Measurements from ENCODE around the gene USP7. TPM values are rescaled to one million over a fixed set of nuclear protein-coding genes. Genes with fewer than 3 reads are reported as not detected.

Gene USP7
- total RNA-seq, 1 donor: 55.3 TPM

DNA sequence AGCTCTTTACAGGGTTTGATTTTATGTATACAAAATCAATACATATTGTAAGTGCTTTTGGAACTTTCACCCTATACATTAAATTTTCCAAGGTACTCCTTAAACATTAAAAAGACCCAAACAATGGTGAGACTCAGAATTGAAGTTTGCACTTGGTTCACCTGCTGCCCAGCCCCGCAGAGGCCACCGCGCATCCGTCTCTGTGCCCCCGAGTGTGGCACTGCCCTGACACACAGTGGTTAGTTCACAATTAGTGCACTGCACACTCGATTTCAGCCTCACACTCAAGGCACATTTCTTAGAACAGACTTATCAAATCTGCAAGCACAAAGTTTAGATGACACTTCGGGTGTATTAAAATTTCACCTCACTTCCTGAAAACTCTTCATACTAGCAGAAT, 38.3 kb downstream of the USP7 start:
- TF ChIP-seq CTCF (IDR thresholded peaks at IDR 0.05; ENCODE audit: insufficient read depth, low read length): no peak
- DNase-seq (ENCODE audit: low read depth): no peak

DNA sequence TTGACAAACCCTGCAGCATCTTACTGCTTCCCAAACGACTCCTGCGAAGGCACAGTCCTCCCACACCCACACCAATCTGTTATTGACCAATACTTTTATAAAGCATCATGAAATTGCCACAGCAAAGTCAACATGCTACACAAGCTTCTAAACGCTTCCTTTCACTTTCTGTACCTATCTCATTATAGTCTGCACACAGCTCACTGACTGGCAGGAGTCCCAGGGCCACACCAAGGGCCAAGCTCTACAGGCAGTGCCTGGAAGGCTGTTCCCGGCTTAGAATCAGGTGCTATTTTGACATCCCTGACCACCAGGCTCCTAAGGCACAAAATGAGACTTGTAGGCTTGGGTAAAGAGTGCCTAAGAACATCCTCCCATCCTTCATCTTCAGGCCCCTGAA, 39.5 kb downstream of the USP7 start:
- TF ChIP-seq CTCF (IDR thresholded peaks at IDR 0.05; ENCODE audit: insufficient read depth, low read length): no peak
- H3K4me3 ChIP-seq (ENCODE audit: low read depth, low read length): no peak overlapping the region
- DNase-seq (ENCODE audit: low read depth): no peak

More for the DNA sequence above, 38.3 kb downstream of the USP7 start:
- H3K4me3 ChIP-seq (ENCODE audit: low read depth, low read length): no peak overlapping the region

- no peak overlapping the region for H3K4me3 ChIP-seq (ENCODE audit: low read depth, low read length)
- no peak for TF ChIP-seq CTCF (IDR thresholded peaks at IDR 0.05; ENCODE audit: insufficient read depth, low read length)
- no peak for DNase-seq (ENCODE audit: low read depth)
Measured at GRCh38 chr16:8923199-8923598, 40.5 kb downstream of the USP7 start.

DNA sequence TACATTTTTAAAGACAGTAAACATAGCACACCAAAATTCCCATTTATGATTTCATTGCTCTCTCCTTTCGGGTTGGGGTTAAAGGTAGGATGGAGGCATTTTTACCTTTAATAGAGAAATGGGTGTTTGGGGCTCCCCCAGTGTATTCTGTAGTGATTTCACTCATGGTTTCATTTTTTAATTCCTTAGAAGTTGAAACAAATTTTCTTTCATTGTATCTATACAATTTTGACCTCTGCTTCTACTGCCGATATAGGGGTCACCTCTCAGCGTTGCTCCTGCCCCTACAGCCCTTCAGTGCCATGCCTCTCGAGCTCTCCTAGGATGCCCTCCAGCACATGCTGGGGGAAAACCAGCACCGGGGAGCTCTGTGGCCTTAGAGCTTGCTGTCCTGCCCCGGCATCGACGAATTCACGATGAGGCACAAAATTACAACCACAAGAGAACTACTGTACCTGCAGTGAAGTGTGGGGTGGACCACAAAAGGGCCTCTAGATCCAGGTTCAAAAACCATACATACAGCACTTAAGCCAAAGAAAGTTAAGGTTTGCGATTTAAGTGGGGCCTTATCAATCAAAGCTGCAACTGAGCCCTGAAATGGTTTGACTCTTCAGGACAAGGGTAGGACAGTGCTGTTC, 42.2 kb downstream of the USP7 start:
- H3K4me3 ChIP-seq (ENCODE audit: low read depth, low read length): no peak overlapping the region
- DNase-seq (ENCODE audit: low read depth): no peak
- no peak for TF ChIP-seq CTCF (IDR thresholded peaks at IDR 0.05; ENCODE audit: insufficient read depth, low read length)

- DNase-seq (ENCODE audit: low read depth): peak; percentile 47
- TF ChIP-seq CTCF (IDR thresholded peaks at IDR 0.05; ENCODE audit: insufficient read depth, low read length): no peak
- H3K4me3 ChIP-seq (ENCODE audit: low read depth, low read length): no peak overlapping the region
Measured at GRCh38 chr16:8920645-8921346, 42.9 kb downstream of the USP7 start.

DNA sequence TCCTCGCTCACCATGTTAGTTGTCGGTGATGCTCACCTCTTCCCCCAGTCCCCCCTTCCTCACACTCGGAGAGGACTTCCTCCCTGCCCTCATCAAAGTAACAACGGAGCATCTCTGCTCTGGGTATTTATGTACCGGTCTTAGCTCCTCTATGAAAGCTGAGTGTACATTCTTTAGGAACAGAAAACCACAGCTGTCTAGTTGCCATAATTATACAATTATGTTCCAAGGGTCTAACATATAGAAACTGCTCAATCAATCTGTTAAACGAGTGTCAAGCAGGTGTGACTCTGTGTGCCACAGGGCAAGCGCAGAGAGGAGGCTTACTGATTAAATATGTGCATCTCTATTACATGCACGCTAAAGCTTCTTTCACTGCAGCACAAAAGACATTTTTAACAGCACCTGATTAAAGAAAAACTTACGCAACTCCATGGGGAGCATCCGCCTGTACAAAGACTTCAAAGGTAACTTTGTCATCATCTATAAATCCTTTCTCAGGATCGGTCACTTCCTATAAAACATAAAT, 43.7 kb downstream of the USP7 start:
- no peak for TF ChIP-seq CTCF (IDR thresholded peaks at IDR 0.05; ENCODE audit: insufficient read depth, low read length)
- DNase-seq (ENCODE audit: low read depth): no peak
- no peak overlapping the region for H3K4me3 ChIP-seq (ENCODE audit: low read depth, low read length)
